Smooth muscle cell (in vitro differentiated cells): ENCODE data around the gene HS6ST3. TPM values are rescaled to one million over a fixed set of nuclear protein-coding genes. Genes with fewer than 3 reads are reported as not detected.

Source experiments
- DNase-seq: peaks from one replicate; lab custom pipeline; 2025; ENCODE audit not compliant: unreplicated experiment; lab: John Stamatoyannopoulos, UW
- H2AFZ ChIP-seq: fragments of 200-600 bp; sonication (generic); 2 replicates; pipeline ENCODE4 v1.6.0; 2016; ENCODE audit warnings: antibody characterized with exemption, low read depth, mild to moderate bottlenecking
- H3F3A ChIP-seq: fragments of 200-600 bp; sonication (generic); 2 replicates; pipeline ENCODE4 v1.6.0; 2017; ENCODE audit warnings: antibody characterized with exemption, low read depth
- H3K27ac ChIP-seq: fragments of 200-600 bp; sonication (generic); 2 replicates; pipeline ENCODE4 v1.5.1; 2016; ENCODE audit warnings: low read depth, mild to moderate bottlenecking
- H3K27me3 ChIP-seq: fragments of 200-600 bp; sonication (generic); 2 replicates; pipeline ENCODE4 v1.6.1; 2016; ENCODE audit warnings: low read depth, mild to moderate bottlenecking
- H3K36me3 ChIP-seq: fragments of 200-600 bp; sonication (generic); 2 replicates; pipeline ENCODE4 v1.5.1; 2016; ENCODE audit warnings: low read depth
- H3K4me1 ChIP-seq: fragments of 200-600 bp; sonication (generic); 2 replicates; pipeline ENCODE4 v1.5.1; 2016; ENCODE audit warnings: low read depth
- H3K4me2 ChIP-seq: fragments of 200-600 bp; sonication (generic); 2 replicates; pipeline ENCODE4 v1.6.0; 2016; ENCODE audit warnings: mild to moderate bottlenecking
- H3K4me3 ChIP-seq: fragments of 200-600 bp; sonication (generic); 2 replicates; pipeline ENCODE4 v1.5.1; 2016; ENCODE audit warnings: mild to moderate bottlenecking
- H3K79me2 ChIP-seq: fragments of 200-600 bp; sonication (generic); 2 replicates; pipeline ENCODE4 v1.6.0; 2016; ENCODE audit warnings: low read depth, mild to moderate bottlenecking
- H3K9ac ChIP-seq: fragments of 200-600 bp; sonication (generic); 2 replicates; pipeline ENCODE4 v1.6.0; 2016; ENCODE audit warnings: low read depth
- H3K9me3 ChIP-seq: fragments of 200-600 bp; sonication (generic); replicated peaks from 2 replicates; pipeline ENCODE4 v1.5.1; 2016; ENCODE audit warnings: low read depth
- H4K20me1 ChIP-seq: fragments of 200-600 bp; sonication (generic); 2 replicates; pipeline ENCODE4 v1.6.0; 2016; ENCODE audit warnings: low read depth
- WGBS: methylation state at CpG from one replicate; pipeline ENCODE4 v1.1.7; 2016; ENCODE audit warnings: low lambda C conversion rate; 5-methylcytosine and 5-hydroxymethylcytosine counted together
- polyA plus RNA-seq: library from polyadenylated mRNA; unstranded; fragments of >200 nt; fragmentation: Nextera tagmentation; extraction: Ambion mirVana; gene quantifications from 2 replicates; pipeline ENCODE4 v1.2.1, GENCODE V29; 2016
- total RNA-seq: library from RNA; depleted of rRNA; stranded (reverse); fragments of >200 nt; gene quantifications from 2 replicates; pipeline ENCODE4 v1.2.3, GENCODE V29; 2014
- TF ChIP-seq, protein P1 (sequence below): fragments of 200-600 bp; sonication (generic); IDR thresholded peaks from 2 replicates; pipeline ENCODE4 v1.5.1; 2017; ENCODE audit warnings: borderline replicate concordance, mild to moderate bottlenecking, antibody characterized with exemption; ENCODE audit not compliant: insufficient read depth, poor library complexity, severe bottlenecking

The HS6ST3 gene
- total and polyA plus RNA-seq, 2 experiments from 2014 or later = 0.09 TPM; not detected in 1

DNA sequence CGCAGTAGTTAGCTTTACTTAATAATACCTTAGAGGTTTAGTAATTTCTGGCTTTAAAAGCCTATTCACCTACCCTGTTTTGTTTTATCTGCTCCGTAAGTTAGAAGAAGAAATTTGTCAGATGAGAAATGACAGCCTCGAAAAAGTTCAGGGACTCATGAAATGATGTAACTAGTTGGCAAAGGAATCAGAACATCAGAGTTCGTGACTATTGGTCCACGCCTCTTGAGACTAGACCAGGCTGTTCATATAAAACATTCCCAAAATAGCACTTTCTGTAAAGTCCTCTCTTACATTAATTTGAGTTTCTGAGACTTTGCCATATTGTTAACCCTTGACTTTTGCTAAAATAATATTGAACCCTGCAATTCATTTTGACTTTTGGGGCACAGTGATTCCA is 92.0 kb downstream of the HS6ST3 start:
- Histone ChIP-seq H3K4me2 (no peak overlapping the region), H3F3A (no peaks in the 10 kb centered on the region), H2AFZ (no peak overlapping the region), H3K4me1 (no peaks in the 10 kb centered on the region), H3K36me3 (no peaks in the 10 kb centered on the region), H3K27me3 (no peaks in the 10 kb centered on the region), H4K20me1 (no peaks in the 10 kb centered on the region), H3K79me2 (no peaks in the 10 kb centered on the region), H3K9ac (no peak overlapping the region), H3K9me3 (no peaks in the 10 kb centered on the region), H3K4me3 (no peak overlapping the region), H3K27ac (no peak overlapping the region)
- TF ChIP-seq, protein P1, sequence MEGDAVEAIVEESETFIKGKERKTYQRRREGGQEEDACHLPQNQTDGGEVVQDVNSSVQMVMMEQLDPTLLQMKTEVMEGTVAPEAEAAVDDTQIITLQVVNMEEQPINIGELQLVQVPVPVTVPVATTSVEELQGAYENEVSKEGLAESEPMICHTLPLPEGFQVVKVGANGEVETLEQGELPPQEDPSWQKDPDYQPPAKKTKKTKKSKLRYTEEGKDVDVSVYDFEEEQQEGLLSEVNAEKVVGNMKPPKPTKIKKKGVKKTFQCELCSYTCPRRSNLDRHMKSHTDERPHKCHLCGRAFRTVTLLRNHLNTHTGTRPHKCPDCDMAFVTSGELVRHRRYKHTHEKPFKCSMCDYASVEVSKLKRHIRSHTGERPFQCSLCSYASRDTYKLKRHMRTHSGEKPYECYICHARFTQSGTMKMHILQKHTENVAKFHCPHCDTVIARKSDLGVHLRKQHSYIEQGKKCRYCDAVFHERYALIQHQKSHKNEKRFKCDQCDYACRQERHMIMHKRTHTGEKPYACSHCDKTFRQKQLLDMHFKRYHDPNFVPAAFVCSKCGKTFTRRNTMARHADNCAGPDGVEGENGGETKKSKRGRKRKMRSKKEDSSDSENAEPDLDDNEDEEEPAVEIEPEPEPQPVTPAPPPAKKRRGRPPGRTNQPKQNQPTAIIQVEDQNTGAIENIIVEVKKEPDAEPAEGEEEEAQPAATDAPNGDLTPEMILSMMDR = no peak
- WGBS = 92% methylated on average over 5 of the region's 5 CpGs
- no peak for DNase-seq

GRCh38 chr13:96185818-96186217 is 95.9 kb downstream of the HS6ST3 start:
- TF ChIP-seq, protein P1 = no peak
- no peaks in the 10 kb centered on the region for H3K79me2 ChIP-seq
- no peaks in the 10 kb centered on the region for H3K9me3 ChIP-seq
- H3F3A ChIP-seq = no peaks in the 10 kb centered on the region
- H3K4me1 ChIP-seq = no peaks in the 10 kb centered on the region
- no peaks in the 10 kb centered on the region for H3K27me3 ChIP-seq
- H3K36me3 ChIP-seq = no peaks in the 10 kb centered on the region
- H3K4me2 ChIP-seq = no peak overlapping the region
- no peak overlapping the region for H3K4me3 ChIP-seq
- WGBS = 90% methylated on average over 6 of the region's 6 CpGs
- H2AFZ ChIP-seq = no peak overlapping the region
- H4K20me1 ChIP-seq = no peaks in the 10 kb centered on the region
- H3K27ac ChIP-seq = no peak overlapping the region
- DNase-seq = no peak
- no peak overlapping the region for H3K9ac ChIP-seq

- H3K4me2 ChIP-seq = no peak overlapping the region
- H3K27ac ChIP-seq = no peak overlapping the region
- H3K9ac ChIP-seq = no peak overlapping the region
- H3K9me3 ChIP-seq = no peaks in the 10 kb centered on the region
- DNase-seq = no peak
- no peak overlapping the region for H3K4me3 ChIP-seq
- TF ChIP-seq, protein P1 = no peak
- H3K4me1 ChIP-seq = no peaks in the 10 kb centered on the region
- H3K27me3 ChIP-seq = peaks cover 4% of the 10 kb centered on the region
- no peaks in the 10 kb centered on the region for H3K36me3 ChIP-seq
- H2AFZ ChIP-seq = no peak overlapping the region
- 58% methylated on average over 3 of the region's 3 CpGs for WGBS
- H3F3A ChIP-seq = no peaks in the 10 kb centered on the region
- H3K79me2 ChIP-seq = no peaks in the 10 kb centered on the region
- no peaks in the 10 kb centered on the region for H4K20me1 ChIP-seq
Measured at GRCh38 chr13:96191367-96191766, 101.5 kb downstream of the HS6ST3 start.

DNA sequence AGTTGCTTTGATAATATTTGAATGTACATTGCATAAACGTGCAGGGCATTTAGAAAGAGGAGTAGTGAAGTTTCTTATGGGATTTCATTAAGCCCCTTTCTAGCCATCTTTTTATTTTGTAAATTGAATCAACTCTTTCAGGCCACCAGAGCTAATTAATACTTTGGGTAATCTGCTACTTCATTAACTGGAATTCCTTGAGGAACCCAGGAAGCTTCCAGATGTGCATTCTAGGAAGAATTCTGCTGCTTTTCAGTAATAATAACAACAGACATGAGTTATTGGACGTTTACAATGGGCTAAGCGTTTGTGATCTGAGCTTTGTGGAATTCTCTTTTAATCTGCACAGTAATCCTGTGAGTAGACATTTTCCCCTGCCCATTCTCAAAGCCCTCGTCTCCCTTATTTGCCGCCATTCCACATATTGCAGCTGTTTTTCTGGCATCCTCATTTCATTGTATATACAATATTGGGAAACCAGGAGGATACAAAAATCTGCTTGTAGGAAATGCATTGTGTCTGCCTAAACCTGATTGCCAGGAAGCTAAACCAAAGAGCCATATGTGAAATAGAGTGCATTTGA is 103.9 kb downstream of the HS6ST3 start:
- no peaks in the 10 kb centered on the region for H3K9me3 ChIP-seq
- H3K4me2 ChIP-seq = no peak overlapping the region
- no peak overlapping the region for H3K27ac ChIP-seq
- H3K4me3 ChIP-seq = no peak overlapping the region
- H3K9ac ChIP-seq = no peak overlapping the region
- H3F3A ChIP-seq = no peaks in the 10 kb centered on the region
- H3K79me2 ChIP-seq = no peaks in the 10 kb centered on the region
- no peaks in the 10 kb centered on the region for H3K4me1 ChIP-seq
- TF ChIP-seq, protein P1 = no peak
- peaks cover 4% of the 10 kb centered on the region for H3K27me3 ChIP-seq
- no peak for DNase-seq
- no peaks in the 10 kb centered on the region for H3K36me3 ChIP-seq
- H2AFZ ChIP-seq = no peak overlapping the region
- WGBS = 66% methylated on average over 5 of the region's 5 CpGs
- H4K20me1 ChIP-seq = no peaks in the 10 kb centered on the region
